GM19035 (cell line): ENCODE data around the gene CALN1.
"Not testable (repeated sequence)": the region's sequence is repeated elsewhere in the genome, so short reads cannot be mapped to it uniquely, and the experiment has no call there.

Experiments
- ATAC-seq: cut with Tn5 transposase; IDR thresholded peaks from one replicate; pipeline ENCODE4 v1.9.1; 2021; ENCODE audit not compliant: unreplicated experiment

Gene CALN1

DNA sequence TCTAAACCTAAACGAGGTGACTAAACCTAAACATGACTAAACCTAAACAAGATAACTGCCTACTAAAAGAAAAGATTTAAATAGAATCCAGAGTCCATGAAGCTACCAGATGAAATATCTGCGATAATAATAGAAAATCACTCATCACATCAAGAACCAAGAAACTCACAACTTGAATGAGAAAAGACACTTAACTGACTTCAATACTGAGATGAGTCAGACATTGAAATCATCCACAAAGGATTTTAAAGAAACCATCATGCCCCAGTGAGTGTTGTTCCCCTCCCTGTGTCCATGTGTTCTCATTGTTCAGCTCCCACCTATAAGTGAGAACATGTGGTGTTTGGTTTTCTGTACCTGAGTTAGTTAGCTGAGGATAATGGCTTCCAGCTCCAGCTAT lies 416.0 kb downstream of the CALN1 start:
- ATAC-seq, result no peak

DNA sequence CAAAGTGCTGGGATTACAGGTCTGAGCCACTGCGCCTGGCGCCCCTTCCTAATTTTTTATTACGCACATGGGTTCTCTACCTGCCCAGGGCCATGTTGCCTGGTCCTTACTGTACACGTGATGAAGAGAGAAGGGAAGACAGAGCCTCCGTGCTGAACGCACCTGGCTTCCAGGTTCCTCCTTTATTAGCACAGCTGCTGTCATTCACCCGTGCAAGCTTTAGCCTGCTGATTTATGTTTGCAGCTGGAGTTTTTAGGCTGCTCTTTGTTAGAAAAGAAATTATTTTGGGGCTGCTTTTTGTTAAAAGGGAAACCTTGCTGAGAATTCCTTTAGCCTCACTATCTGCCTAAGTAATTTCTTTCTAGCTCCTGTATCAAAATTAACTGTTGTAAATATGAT lies 417.0 kb downstream of the CALN1 start:
- no peak for ATAC-seq

- ATAC-seq, result no peak
Observed at GRCh38 chr7:71991586-71991985, 420.6 kb downstream of the CALN1 start.

GRCh38 chr7:71990138-71990462 lies 422.0 kb downstream of the CALN1 start:
- no peak for ATAC-seq

DNA sequence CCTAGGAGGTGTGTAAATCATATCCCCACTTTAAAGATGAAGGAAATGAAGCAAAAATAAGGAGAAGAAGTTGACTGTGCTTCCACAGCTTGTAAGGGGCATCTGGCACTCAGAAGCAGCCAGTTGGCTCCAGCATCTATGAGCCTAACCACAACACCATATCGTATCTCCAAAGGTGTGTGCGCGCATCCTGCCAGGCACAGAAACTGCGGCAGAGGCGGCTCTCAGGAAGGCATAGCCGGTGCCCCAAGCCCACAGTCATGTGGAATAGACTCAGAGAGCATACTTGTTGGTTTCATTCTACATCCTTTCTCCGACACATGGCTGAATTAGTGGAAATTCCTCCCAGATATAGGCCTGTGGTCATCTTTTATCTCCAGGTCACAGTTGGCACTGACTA lies 423.9 kb downstream of the CALN1 start:
- ATAC-seq, result no peak

DNA sequence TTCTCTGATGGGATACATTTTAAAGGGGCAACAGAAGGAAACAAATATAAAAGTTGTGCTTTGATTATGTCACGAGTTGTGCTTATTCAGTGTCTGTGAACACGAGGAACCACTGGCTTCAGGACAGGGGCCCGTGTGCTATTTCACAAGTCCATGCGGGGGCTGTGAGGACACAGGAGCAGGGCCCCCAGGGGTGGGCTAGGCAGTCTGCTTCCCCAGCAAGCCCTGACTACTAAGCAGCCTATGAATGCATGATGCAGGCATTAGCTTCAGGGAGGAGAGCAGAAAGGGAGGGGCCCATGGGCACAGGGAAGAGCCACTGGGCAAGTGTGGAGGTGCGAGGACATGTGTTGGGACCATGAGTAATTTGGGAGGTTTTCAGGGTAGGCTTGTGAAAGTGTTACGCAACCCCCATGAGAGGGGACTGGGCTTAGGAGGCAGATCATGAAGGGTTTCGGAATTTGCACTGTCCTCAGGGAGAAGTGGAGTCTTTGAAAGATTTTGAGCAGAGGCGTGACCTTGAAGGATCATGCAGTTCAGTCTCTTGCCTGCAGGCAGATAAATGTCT lies 424.9 kb downstream of the CALN1 start:
- no peak for ATAC-seq

DNA sequence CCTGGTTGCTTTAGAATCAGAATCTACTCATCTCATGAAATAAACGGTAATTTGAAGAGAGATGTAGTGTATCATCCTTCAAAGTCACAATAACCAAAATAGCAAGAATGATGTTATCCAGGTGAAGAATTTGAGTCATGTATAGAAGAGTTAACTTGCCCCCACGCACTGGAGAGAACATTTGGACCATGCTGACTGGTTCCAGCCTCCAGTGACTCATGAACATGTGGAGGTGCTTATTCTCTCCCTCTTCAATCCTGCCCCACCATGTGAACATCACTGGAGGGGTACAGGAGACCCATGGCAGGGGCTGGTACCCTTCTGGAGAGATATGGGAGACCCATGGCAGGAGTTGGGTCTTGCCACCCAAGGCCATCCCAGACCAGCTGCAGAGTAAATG lies 427.8 kb downstream of the CALN1 start:
- ATAC-seq, result no peak

GRCh38 chr7:71982851-71983250 lies 429.3 kb downstream of the CALN1 start:
- no peak for ATAC-seq

- no peak for ATAC-seq
Observed at GRCh38 chr7:71976645-71977044, 435.5 kb downstream of the CALN1 start.

- no peak for ATAC-seq
Observed at GRCh38 chr7:71974611-71975010, 437.5 kb downstream of the CALN1 start.

GRCh38 chr7:71972534-71972933 lies 439.6 kb downstream of the CALN1 start:
- ATAC-seq, result no peak

- ATAC-seq, result no peak
Observed at GRCh38 chr7:71970725-71971124, 441.4 kb downstream of the CALN1 start.

DNA sequence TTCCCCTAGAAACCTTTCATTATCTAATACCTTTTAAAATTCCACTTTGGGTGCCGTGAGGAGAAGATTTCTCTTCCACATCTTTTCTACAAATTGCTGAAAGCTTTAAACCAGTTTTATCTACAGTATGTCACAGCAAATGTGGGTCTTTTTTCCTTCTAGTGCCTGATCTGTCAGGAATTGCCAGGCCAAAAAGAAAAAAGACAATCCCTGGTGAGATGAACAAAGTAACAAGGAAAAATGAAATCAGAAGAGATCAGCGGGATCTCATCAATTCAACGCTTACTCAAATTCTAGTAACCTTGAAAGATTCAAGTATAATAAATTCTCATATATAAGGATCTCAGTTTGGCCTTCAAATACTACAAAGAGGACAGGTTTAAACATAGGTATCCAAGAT lies 449.5 kb downstream of the CALN1 start:
- no peak for ATAC-seq

- no peak for ATAC-seq
Observed at GRCh38 chr7:71961283-71961682, 450.9 kb downstream of the CALN1 start.

DNA sequence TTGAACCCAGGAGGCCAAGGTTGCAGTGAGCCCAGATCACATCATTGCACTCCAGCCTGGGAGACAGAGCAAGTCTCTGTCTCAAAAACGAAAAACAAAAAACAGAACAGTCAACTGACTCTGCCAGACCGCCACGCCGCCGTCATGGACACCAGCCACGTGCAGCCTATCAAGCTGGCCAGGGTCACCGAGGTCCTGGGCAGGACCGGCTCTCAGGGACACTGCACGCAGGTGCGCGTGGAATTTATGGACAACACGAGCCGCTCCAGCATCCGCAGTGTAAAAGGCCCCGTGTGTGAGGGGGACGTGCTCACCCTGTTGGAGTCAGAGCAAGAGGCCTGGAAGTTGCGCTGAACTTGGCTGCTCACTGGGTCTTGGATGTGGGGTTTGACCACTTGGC lies 470.0 kb downstream of the CALN1 start:
- ATAC-seq, result no peak

- no peak for ATAC-seq
Observed at GRCh38 chr7:71937840-71938371, 474.2 kb downstream of the CALN1 start.

- no peak for ATAC-seq
Observed at GRCh38 chr7:71935674-71936073, 476.5 kb downstream of the CALN1 start.

DNA sequence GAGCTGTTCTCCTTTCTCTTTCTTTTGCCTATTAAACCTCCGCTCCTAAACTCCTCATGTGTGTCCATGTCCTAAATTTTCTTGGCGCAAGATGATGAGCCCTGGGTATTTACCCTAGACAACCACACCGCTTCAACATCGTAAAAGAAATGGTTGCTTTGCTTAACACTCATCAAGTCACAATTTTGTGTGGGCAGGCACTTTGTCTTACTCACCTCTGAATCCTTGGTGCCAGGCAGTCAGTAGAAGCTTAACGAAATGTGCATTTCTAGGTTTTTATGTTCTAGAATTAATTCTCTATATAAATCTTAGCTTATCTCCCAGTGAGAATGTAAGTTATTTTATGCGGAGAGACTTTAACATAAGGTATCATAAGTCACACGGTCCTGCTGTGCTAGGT lies 478.7 kb downstream of the CALN1 start:
- no peak for ATAC-seq

DNA sequence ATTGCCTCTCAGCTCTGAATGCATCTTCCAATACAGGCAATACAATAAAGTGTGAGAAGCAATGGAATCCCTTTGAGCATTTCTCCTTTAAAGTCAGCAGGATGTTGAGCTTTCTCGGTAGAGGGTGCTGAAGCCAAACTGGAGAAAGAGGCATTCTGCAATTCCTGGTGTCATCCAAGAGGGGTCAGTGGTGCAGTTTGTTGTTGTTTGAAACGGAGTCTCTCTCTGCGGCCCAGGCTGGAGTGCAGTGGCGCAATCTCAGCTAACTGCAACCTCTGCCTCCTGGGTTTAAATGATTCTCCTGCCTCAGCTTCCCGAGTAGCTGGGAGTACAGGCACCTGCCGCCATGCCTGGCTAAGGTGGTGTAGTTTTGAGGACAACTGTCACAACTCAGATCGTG lies 486.5 kb downstream of the CALN1 start:
- no peak for ATAC-seq

GRCh38 chr7:71914204-71914603 lies 497.9 kb downstream of the CALN1 start:
- ATAC-seq, result not testable (repeated sequence)

DNA sequence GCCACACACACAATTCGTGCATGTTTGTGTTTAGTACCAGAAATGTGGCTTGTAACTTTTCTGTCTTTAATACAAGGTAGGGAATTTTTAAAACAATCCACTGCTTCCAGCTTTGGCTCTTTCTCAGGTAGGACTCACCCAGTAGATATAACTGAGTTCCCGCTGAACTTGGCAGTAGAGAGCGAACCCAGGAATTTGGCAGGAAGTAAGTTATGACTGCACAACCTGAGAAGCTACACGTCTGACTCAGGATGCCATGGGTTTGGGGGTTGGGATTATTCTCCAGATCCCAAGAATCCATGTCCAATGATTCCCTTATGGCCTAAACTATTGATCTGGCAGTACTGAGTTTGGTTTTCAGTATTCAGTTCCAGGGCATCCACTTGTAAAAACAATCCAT lies 499.7 kb downstream of the CALN1 start:
- no peak for ATAC-seq

GRCh38 chr7:71911051-71911450 lies 501.1 kb downstream of the CALN1 start:
- ATAC-seq, result no peak

- no peak for ATAC-seq
Observed at GRCh38 chr7:71905821-71906220, 506.3 kb downstream of the CALN1 start.

GRCh38 chr7:71904484-71904883 lies 507.7 kb downstream of the CALN1 start:
- no peak for ATAC-seq
